Mucosa of descending colon (tissue), 3 donors: ENCODE measurements around the gene TIMM17A. TPM values are rescaled to one million over a fixed set of nuclear protein-coding genes. Genes with fewer than 3 reads are reported as not detected.
"Not testable (repeated sequence)": the region's sequence is repeated elsewhere in the genome, so short reads cannot be mapped to it uniquely, and the experiment has no call there.

Source experiments
- ATAC-seq: fragments of 200-7000 bp; cut with Tn5 transposase; one replicate; pipeline ENCODE4 v1.9.1; 2020; ENCODE audit warnings: mild to moderate bottlenecking, moderate library complexity
- DNase-seq, 3 donors: peaks; one replicate each; pipeline ENCODE4 v3.0.0-alpha.2; 2020
- H3K36me3 ChIP-seq: fragments of 200-600 bp; one replicate; pipeline ENCODE4 v1.8.0; 2021; ENCODE audit warnings: low read depth, mild to moderate bottlenecking
- H3K4me1 ChIP-seq: fragments of 200-600 bp; one replicate; pipeline ENCODE4 v1.8.0; 2021; ENCODE audit warnings: low read depth, mild to moderate bottlenecking
- H3K4me3 ChIP-seq: fragments of 200-600 bp; one replicate; pipeline ENCODE4 v1.8.0; 2021; ENCODE audit warnings: mild to moderate bottlenecking
- H3K9me3 ChIP-seq: fragments of 200-600 bp; one replicate; pipeline ENCODE4 v1.8.0; 2021; ENCODE audit warnings: mild to moderate bottlenecking
- CTCF ChIP-seq: fragments of 200-600 bp; IDR thresholded peaks from one replicate; pipeline ENCODE4 v1.8.0; 2022; ENCODE audit warnings: antibody characterized with exemption, mild to moderate bottlenecking
- intact Hi-C, 2 donors: fragments of 100-400 bp; cut with DNase I in 1 of 2; cut with micrococcal nuclease in 1 of 2; formaldehyde crosslinking; loops; one replicate each; pipeline versions ENCODE4 v1.11.0 to v1.11.1; 2022; cut with DNase I, micrococcal nuclease
- total RNA-seq, 3 donors: library from RNA; stranded (reverse); fragmentation: NEBNext Ultra II Directional in 2 of 3; extraction: Animal tissue kit (Norgen Biotek cat#: 25700) in 2 of 3; gene quantifications; one replicate each; pipeline versions ENCODE4 v1.2.1 to v1.2.4, GENCODE V29; 2021 to 2023
- donor health status: DM: no; HTN: no; CAD: no; lungs with moderate emphysema.
- donor health status: DM: no; HTN: no; CAD: no.
- donor health status: DM: no; HTN: yes; CAD: no.

The TIMM17A gene
- total RNA-seq, 3 donors from 2014 or later = 41.1 to 59.5 (median 49.9) TPM

GRCh38 chr1:201955729-201956143 lies 433 bp downstream of the TIMM17A start:
- TF ChIP-seq CTCF = no peak
- intact Hi-C loops = no loop called here
- H3K4me3 ChIP-seq = peak overlapping the region; percentile 45
- DNase-seq (no peak), ATAC-seq (peak; percentile 64)
- H3K36me3 ChIP-seq = peaks cover 6% of the 10 kb centered on the region
- peaks cover 13% of the 10 kb centered on the region for H3K4me1 ChIP-seq
- no peaks in the 10 kb centered on the region for H3K9me3 ChIP-seq

GRCh38 chr1:201958348-201958747 lies 3.0 kb downstream of the TIMM17A start:
- DNase-seq = no peak
- H3K9me3 ChIP-seq = no peaks in the 10 kb centered on the region
- peaks cover 14% of the 10 kb centered on the region for H3K36me3 ChIP-seq
- no peak overlapping the region for H3K4me3 ChIP-seq
- TF ChIP-seq CTCF = no peak
- ATAC-seq = no peak
- peaks cover 13% of the 10 kb centered on the region for H3K4me1 ChIP-seq
- intact Hi-C loops = no loop called here

- H3K4me1 ChIP-seq, ATAC-seq, H3K9me3 ChIP-seq, intact Hi-C loops, H3K4me3 ChIP-seq, DNase-seq: not testable (repeated sequence)
- H3K36me3 ChIP-seq = peaks cover 23% of the 10 kb centered on the region
Observed at GRCh38 chr1:201962382-201962781, 7.1 kb downstream of the TIMM17A start.

GRCh38 chr1:201964261-201964660 lies 9.0 kb downstream of the TIMM17A start:
- no peaks in the 10 kb centered on the region for H3K9me3 ChIP-seq
- no peak for DNase-seq
- no peak overlapping the region for H3K4me3 ChIP-seq
- ATAC-seq = no peak
- H3K4me1 ChIP-seq = no peaks in the 10 kb centered on the region
- intact Hi-C loops = no loop called here
- peaks cover 18% of the 10 kb centered on the region for H3K36me3 ChIP-seq
- no peak for TF ChIP-seq CTCF

GRCh38 chr1:201966171-201966570 lies 10.9 kb downstream of the TIMM17A start:
- Histone ChIP-seq H3K4me1 (no peaks in the 10 kb centered on the region), H3K4me3 (no peak overlapping the region), H3K36me3 (peaks cover 18% of the 10 kb centered on the region), H3K9me3 (no peaks in the 10 kb centered on the region)
- intact Hi-C loops = no loop called here
- ATAC-seq = no peak
- TF ChIP-seq CTCF = no peak
- DNase-seq = no peak

- Histone ChIP-seq H3K9me3 (no peaks in the 10 kb centered on the region), H3K36me3 (peaks cover 9% of the 10 kb centered on the region), H3K4me3 (no peak overlapping the region), H3K4me1 (no peaks in the 10 kb centered on the region)
- ATAC-seq = no peak
- no peak for DNase-seq
- no peak for TF ChIP-seq CTCF
- intact Hi-C loops = no loop called here
Observed at GRCh38 chr1:201968202-201968925, 13.1 kb downstream of the TIMM17A start.
